ENCODE data around the gene TEX29. TPM values are rescaled to one million over a fixed set of nuclear protein-coding genes. Genes with fewer than 3 reads are reported as not detected.

The TEX29 gene
- total and polyA plus RNA-seq, 5 donors = 0.25 to 0.48 TPM; not detected in 3

GRCh38 chr13:111314852-111315251 lies 5.6 kb upstream of the TEX29 start:
- Histone ChIP-seq H3K9me3 (ENCODE audit: control insufficient read depth, low read length) (no peaks in the 10 kb centered on the region), H3K27ac (ENCODE audit: low read length) (no peak overlapping the region), H3K4me3 (ENCODE audit: low read length) (no peak overlapping the region), H3K27me3 (ENCODE audit: control insufficient read depth, insufficient read depth) (no peaks in the 10 kb centered on the region), H3K4me1 (ENCODE audit: control insufficient read depth, insufficient read depth, low read length) (no peaks in the 10 kb centered on the region)
- WGBS = 84% methylated on average over 6 of the region's 6 CpGs
- intact Hi-C loops (cut with DNase I) = no loop called here
- DNase-seq (no peak), ATAC-seq (no peak)

GRCh38 chr13:111315347-111315995 lies 5.0 kb upstream of the TEX29 start:
- peak in 1 of 2 donors; percentile 16 for ATAC-seq

GRCh38 chr13:111316161-111316730 lies 4.2 kb upstream of the TEX29 start:
- WGBS = 77% methylated on average over 12 of the region's 12 CpGs
- no peaks in the 10 kb centered on the region for H3K9me3 ChIP-seq (ENCODE audit: control insufficient read depth, low read length)
- no peak overlapping the region for H3K27ac ChIP-seq (ENCODE audit: low read length)
- no peak overlapping the region for H3K4me3 ChIP-seq (ENCODE audit: low read length)
- H3K27me3 ChIP-seq (ENCODE audit: control insufficient read depth, insufficient read depth) = no peaks in the 10 kb centered on the region
- intact Hi-C loops (cut with DNase I) = no loop called here
- no peak for ATAC-seq
- DNase-seq = no peak
- no peaks in the 10 kb centered on the region for H3K4me1 ChIP-seq (ENCODE audit: control insufficient read depth, insufficient read depth, low read length)

More at GRCh38 chr13:111315347-111315995, 5.0 kb upstream of the TEX29 start:
- no peak overlapping the region for H3K27ac ChIP-seq (ENCODE audit: low read length)
- 85% methylated on average over 15 of the region's 15 CpGs for WGBS
- H3K27me3 ChIP-seq (ENCODE audit: control insufficient read depth, insufficient read depth) = no peaks in the 10 kb centered on the region
- peak in 1 of 3 donors; percentile 50 for DNase-seq
- no peaks in the 10 kb centered on the region for H3K9me3 ChIP-seq (ENCODE audit: control insufficient read depth, low read length)
- H3K4me1 ChIP-seq (ENCODE audit: control insufficient read depth, insufficient read depth, low read length) = no peaks in the 10 kb centered on the region
- no peak overlapping the region for H3K4me3 ChIP-seq (ENCODE audit: low read length)
- intact Hi-C loops (cut with DNase I) = no loop called here

DNA sequence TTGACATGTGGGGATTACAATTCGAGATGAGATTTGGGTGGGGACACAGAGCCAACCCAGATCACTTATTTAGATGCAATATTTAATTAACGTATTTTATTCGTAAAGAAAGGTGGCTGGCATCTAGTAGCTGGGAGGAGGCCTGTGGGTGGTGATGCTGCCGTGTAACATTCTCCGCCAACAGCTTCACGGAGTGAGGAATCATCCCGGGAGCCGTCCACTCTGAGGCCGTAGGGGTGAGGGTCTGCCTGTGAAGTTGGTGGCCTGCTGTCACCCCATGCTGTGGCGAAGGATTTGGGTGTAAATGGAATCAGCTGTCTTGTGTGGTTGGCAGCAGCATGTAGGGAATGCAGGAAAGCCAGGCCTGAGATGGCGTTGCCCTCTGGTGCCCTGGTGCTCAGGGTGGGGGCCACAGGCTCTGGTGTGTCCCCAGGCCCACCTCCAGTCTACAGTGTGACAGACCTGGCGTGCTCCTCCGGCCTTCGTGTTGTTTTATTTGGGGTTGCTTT lies 3.3 kb upstream of the TEX29 start:
- no peaks in the 10 kb centered on the region for H3K9me3 ChIP-seq (ENCODE audit: control insufficient read depth, low read length)
- DNase-seq = peak in 1 of 3 donors; percentile 47
- no peaks in the 10 kb centered on the region for H3K4me1 ChIP-seq (ENCODE audit: control insufficient read depth, insufficient read depth, low read length)
- H3K27ac ChIP-seq (ENCODE audit: low read length) = no peak overlapping the region
- no peak for ATAC-seq
- no peaks in the 10 kb centered on the region for H3K27me3 ChIP-seq (ENCODE audit: control insufficient read depth, insufficient read depth)
- WGBS = 90% methylated on average over 14 of the region's 14 CpGs
- H3K4me3 ChIP-seq (ENCODE audit: low read length) = no peak overlapping the region
- intact Hi-C loops (cut with DNase I) = no loop called here

GRCh38 chr13:111317571-111318345 lies 2.7 kb upstream of the TEX29 start:
- WGBS = 84% methylated on average over 29 of the region's 29 CpGs
- no peak overlapping the region for H3K4me3 ChIP-seq (ENCODE audit: low read length)
- DNase-seq = peak in 2 of 3 donors; percentile 44 to 70
- no peak for ATAC-seq
- H3K27ac ChIP-seq (ENCODE audit: low read length) = no peak overlapping the region
- no peaks in the 10 kb centered on the region for H3K27me3 ChIP-seq (ENCODE audit: control insufficient read depth, insufficient read depth)
- H3K4me1 ChIP-seq (ENCODE audit: control insufficient read depth, insufficient read depth, low read length) = no peaks in the 10 kb centered on the region
- intact Hi-C loops (cut with DNase I) = no loop called here
- H3K9me3 ChIP-seq (ENCODE audit: control insufficient read depth, low read length) = no peaks in the 10 kb centered on the region

GRCh38 chr13:111318386-111318785 lies 2.1 kb upstream of the TEX29 start:
- Histone ChIP-seq H3K4me1 (ENCODE audit: control insufficient read depth, insufficient read depth, low read length) (no peaks in the 10 kb centered on the region), H3K9me3 (ENCODE audit: control insufficient read depth, low read length) (no peaks in the 10 kb centered on the region), H3K27ac (ENCODE audit: low read length) (no peak overlapping the region), H3K4me3 (ENCODE audit: low read length) (no peak overlapping the region), H3K27me3 (ENCODE audit: control insufficient read depth, insufficient read depth) (no peaks in the 10 kb centered on the region)
- ATAC-seq = no peak
- 87% methylated on average over 13 of the region's 13 CpGs for WGBS
- peak in 1 of 3 donors; percentile 14 for DNase-seq
- intact Hi-C loops (cut with DNase I) = no loop called here

DNA sequence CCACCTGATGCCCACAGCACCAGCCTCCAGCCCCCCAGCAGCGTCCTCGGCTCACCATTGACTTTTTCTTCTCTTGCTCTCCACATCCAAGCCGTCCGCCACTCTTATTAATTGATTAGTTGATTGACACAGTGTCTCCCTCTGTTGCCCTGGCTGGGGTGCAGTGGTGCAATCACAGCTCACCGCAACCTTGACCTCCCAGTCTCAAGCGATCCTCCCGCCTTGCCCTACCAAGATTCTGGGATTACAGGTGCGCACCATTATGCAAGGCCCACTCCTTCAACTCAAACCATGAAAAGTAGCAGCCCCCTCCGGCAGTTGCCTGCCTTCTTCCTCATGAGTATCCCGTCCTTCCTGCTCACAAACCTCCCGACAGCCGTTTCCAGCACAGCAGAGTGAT lies 921 bp upstream of the TEX29 start:
- 90% methylated on average over 12 of the region's 12 CpGs for WGBS
- Histone ChIP-seq H3K27me3 (ENCODE audit: control insufficient read depth, insufficient read depth) (no peaks in the 10 kb centered on the region), H3K9me3 (ENCODE audit: control insufficient read depth, low read length) (no peaks in the 10 kb centered on the region), H3K4me3 (ENCODE audit: low read length) (no peak overlapping the region), H3K27ac (ENCODE audit: low read length) (no peak overlapping the region), H3K4me1 (ENCODE audit: control insufficient read depth, insufficient read depth, low read length) (no peaks in the 10 kb centered on the region)
- intact Hi-C loops (cut with DNase I) = no loop called here
- ATAC-seq = no peak
- no peak for DNase-seq

- intact Hi-C loops (cut with DNase I) = no loop called here
- H3K9me3 ChIP-seq (ENCODE audit: control insufficient read depth, low read length) = no peaks in the 10 kb centered on the region
- DNase-seq (no peak), ATAC-seq (no peak)
- no peaks in the 10 kb centered on the region for H3K27me3 ChIP-seq (ENCODE audit: control insufficient read depth, insufficient read depth)
- no peak overlapping the region for H3K27ac ChIP-seq (ENCODE audit: low read length)
- H3K4me1 ChIP-seq (ENCODE audit: control insufficient read depth, insufficient read depth, low read length) = no peaks in the 10 kb centered on the region
- no peak overlapping the region for H3K4me3 ChIP-seq (ENCODE audit: low read length)
- 90% methylated on average over 19 of the region's 19 CpGs for WGBS
These were observed 1.8 kb downstream of the TEX29 start for GRCh38 chr13:111322001-111322915.

- ATAC-seq (no peak), DNase-seq (no peak)
- 90% methylated on average over 7 of the region's 7 CpGs for WGBS
- no peaks in the 10 kb centered on the region for H3K4me1 ChIP-seq (ENCODE audit: control insufficient read depth, insufficient read depth, low read length)
- no peaks in the 10 kb centered on the region for H3K9me3 ChIP-seq (ENCODE audit: control insufficient read depth, low read length)
- intact Hi-C loops (cut with DNase I) = no loop called here
- no peaks in the 10 kb centered on the region for H3K27me3 ChIP-seq (ENCODE audit: control insufficient read depth, insufficient read depth)
- H3K27ac ChIP-seq (ENCODE audit: low read length) = no peak overlapping the region
- no peak overlapping the region for H3K4me3 ChIP-seq (ENCODE audit: low read length)
These were observed 2.5 kb downstream of the TEX29 start for GRCh38 chr13:111322916-111323331.

- WGBS = 78% methylated on average over 14 of the region's 14 CpGs
- Histone ChIP-seq H3K9me3 (ENCODE audit: control insufficient read depth, low read length) (no peaks in the 10 kb centered on the region), H3K27me3 (ENCODE audit: control insufficient read depth, insufficient read depth) (no peaks in the 10 kb centered on the region), H3K27ac (ENCODE audit: low read length) (no peak overlapping the region), H3K4me3 (ENCODE audit: low read length) (no peak overlapping the region), H3K4me1 (ENCODE audit: control insufficient read depth, insufficient read depth, low read length) (no peaks in the 10 kb centered on the region)
- ATAC-seq = no peak
- DNase-seq = no peak
- intact Hi-C loops (cut with DNase I) = no loop called here
These were observed 3.1 kb downstream of the TEX29 start for GRCh38 chr13:111323549-111323948.

Data from right cardiac atrium (tissue), 5 donors.